GM19025 (cell line): ENCODE results near the gene TPO.
"Not testable (repeated sequence)": the region's sequence is repeated elsewhere in the genome, so short reads cannot be mapped to it uniquely, and the experiment has no call there.

Source experiments
- ATAC-seq: cut with Tn5 transposase; IDR thresholded peaks from one replicate; pipeline ENCODE4 v1.9.1; 2021; ENCODE audit warnings: mild to moderate bottlenecking, low read depth, moderate library complexity; ENCODE audit not compliant: unreplicated experiment

The TPO gene

GRCh38 chr2:1403565-1403964, 9.7 kb upstream of the TPO start:
- no peak for ATAC-seq

GRCh38 chr2:1405124-1405523, 8.1 kb upstream of the TPO start:
- ATAC-seq: no peak

- no peak for ATAC-seq
Observed at GRCh38 chr2:1405967-1406366, 7.3 kb upstream of the TPO start.

- no peak for ATAC-seq
Observed at GRCh38 chr2:1406434-1406833, 6.8 kb upstream of the TPO start.

- ATAC-seq: no peak
Observed at GRCh38 chr2:1407950-1408675, 5.2 kb upstream of the TPO start.

GRCh38 chr2:1414121-1414520, 858 bp downstream of the TPO start:
- ATAC-seq: no peak

GRCh38 chr2:1414901-1415300, 1.6 kb downstream of the TPO start:
- not testable (repeated sequence) for ATAC-seq

GRCh38 chr2:1415501-1415900, 2.2 kb downstream of the TPO start:
- no peak for ATAC-seq

GRCh38 chr2:1418566-1418965, 5.3 kb downstream of the TPO start:
- ATAC-seq: no peak

GRCh38 chr2:1420746-1421480, 7.7 kb downstream of the TPO start:
- ATAC-seq: no peak

- ATAC-seq: no peak
Observed at GRCh38 chr2:1421731-1422130, 8.5 kb downstream of the TPO start.

GRCh38 chr2:1422131-1422530, 8.9 kb downstream of the TPO start:
- ATAC-seq: no peak

GRCh38 chr2:1422716-1423285, 9.5 kb downstream of the TPO start:
- no peak for ATAC-seq

GRCh38 chr2:1427086-1427485, 13.8 kb downstream of the TPO start:
- ATAC-seq: no peak

GRCh38 chr2:1429895-1430294, 16.6 kb downstream of the TPO start:
- ATAC-seq: no peak

- ATAC-seq: no peak
Observed at GRCh38 chr2:1430491-1430890, 17.2 kb downstream of the TPO start.

GRCh38 chr2:1431886-1432400, 18.7 kb downstream of the TPO start:
- no peak for ATAC-seq

- no peak for ATAC-seq
Observed at GRCh38 chr2:1432726-1433125, 19.5 kb downstream of the TPO start.

GRCh38 chr2:1436369-1436768, 23.1 kb downstream of the TPO start:
- no peak for ATAC-seq

- ATAC-seq: no peak
Observed at GRCh38 chr2:1437101-1437500, 23.8 kb downstream of the TPO start.

GRCh38 chr2:1437537-1437936, 24.3 kb downstream of the TPO start:
- ATAC-seq: no peak

GRCh38 chr2:1438972-1439371, 25.7 kb downstream of the TPO start:
- no peak for ATAC-seq
